NCI-H748 (cell line): ENCODE results near the gene PTPRT.

ENCODE experiments used
- DNase-seq: peaks from one replicate; lab custom pipeline; 2025; ENCODE audit not compliant: unreplicated experiment; lab: John Stamatoyannopoulos, UW

PTPRT gene

GRCh38 chr20:43189554-43190331, at the start of gene PTPRT:
Gene PTPRT, minus strand, starts transcription at chr20:43189906. Its CDS starts 173 bp downstream, at chr20:43189733.
- peak; percentile 68 for DNase-seq

- DNase-seq, result peak; percentile 26
Measured at GRCh38 chr20:43238833-43239232, 49.1 kb upstream of the PTPRT start.

- no peak for DNase-seq
Measured at GRCh38 chr20:43238266-43238665, 48.6 kb upstream of the PTPRT start.

DNA sequence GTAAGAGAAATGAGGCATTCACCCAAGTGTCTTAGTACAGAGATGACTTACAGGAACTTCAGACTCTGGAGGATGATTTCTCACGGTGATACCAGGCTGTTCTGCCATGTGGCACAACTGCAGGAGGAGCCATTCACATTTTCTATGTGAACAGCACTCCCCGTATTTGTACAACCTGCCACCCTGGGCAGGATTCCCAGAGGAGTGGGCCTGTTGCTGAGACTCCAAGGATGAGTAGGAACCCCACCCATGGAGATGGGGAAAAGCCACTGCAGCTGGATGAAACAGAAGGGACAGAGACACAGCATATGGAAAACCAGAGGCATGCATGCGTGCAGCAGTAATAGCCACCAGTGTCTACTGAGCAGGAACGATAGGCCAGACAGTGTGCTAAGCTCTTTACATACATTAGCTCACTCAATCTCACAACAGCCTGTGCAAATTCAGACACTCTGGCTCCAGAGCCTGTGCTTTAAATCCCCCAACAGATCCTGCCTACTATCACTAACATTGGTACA, 48.0 kb upstream of the PTPRT start:
- DNase-seq, result no peak

DNA sequence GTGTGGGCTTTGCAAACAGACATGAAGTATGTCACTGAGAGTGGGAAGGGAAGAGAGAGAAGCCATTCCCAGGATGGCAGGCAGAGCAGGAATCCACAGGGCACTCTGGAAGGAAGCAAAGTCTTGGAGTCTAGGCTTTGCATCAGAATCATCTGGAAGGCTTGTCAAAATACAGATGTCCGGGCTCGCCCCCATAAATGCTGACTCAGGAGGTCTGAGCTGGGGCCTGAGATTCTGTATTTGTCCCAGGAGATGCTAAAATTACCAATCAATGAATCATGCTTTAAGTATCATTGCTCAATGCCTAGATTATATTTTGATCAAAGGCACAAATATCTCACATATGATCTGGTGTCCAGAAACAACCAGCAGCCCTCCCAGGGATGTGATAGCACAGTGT, 46.3 kb upstream of the PTPRT start:
- no peak for DNase-seq

- no peak for DNase-seq
Measured at GRCh38 chr20:43231829-43232228, 42.1 kb upstream of the PTPRT start.

DNA sequence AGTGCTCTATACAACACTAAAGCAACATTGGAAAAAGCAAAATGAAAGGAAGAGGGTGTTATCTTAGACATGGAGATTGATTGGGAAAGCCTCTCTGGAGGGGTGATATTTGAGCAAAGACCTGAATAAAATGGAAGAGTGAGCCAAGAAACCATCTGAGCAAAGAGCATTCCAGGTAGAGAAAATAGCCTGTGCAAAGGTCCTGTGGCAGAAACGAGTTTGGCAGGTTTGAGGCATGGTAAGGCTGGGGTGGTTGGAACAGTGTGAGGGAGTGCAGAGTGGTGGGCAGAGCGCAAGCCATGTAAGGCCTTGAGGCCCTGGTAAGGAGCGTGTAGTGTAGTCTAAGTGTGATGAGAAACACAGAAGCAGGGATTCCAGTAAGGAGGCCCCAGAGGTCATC, 40.0 kb upstream of the PTPRT start:
- no peak for DNase-seq

DNA sequence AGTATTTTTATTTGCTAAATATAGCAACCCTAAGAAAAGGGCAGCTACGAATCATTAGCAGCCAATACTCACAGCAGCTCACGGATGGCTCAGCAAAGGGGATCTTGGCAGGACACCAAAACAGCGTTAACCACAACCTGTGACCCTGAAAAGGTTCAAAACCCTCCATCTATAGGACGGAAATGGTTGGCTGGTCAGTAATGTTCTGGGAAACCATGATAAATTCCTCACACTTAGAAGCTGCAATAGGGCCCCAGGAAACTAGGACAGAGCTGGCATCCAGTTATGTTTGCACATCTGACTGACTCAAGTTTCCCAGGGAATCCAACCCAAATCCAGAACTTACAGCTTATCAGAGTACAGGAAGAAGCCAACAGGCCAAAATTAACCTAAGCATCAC, 30.9 kb upstream of the PTPRT start:
- DNase-seq, result no peak

DNA sequence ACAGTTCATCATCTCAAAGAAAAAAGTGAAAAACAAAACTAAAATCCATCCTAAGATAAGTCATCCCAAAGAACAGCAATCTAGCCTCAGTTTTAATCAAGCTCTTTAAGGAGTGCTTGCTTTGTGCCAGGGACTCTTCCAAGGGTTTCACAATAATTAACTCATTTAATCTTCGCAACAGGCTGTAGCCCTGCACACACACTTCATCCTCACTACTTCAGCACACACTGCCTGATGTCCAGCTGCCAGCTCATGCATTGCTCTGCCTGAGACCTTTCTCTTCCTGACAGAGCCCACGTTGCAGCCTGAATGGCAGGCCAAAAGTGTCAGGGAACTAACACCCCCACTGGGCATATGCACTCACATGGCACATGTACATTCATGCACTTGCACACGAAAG, 21.2 kb upstream of the PTPRT start:
- DNase-seq, result no peak

DNA sequence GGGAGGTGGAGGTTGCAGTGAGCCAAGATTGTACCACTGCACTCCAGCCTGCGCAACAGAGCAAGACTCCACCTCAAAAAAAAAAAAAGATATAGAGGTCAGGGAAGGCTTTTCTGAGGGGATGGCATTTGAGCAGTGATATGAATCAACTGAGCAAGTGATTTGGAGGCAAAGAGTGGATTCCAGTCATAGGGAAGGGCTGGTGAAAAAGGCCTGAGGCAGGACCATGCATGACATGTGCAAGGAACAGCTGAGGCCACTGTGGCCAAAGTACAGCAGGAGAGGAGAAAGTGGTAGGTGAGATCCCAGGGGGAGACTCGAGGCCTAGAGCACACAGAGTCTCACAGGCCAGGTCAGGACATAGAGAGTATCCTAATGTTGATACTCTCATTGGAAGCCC, 20.1 kb upstream of the PTPRT start:
- no peak for DNase-seq

GRCh38 chr20:43205699-43206098, 16.0 kb upstream of the PTPRT start:
- no peak for DNase-seq

- no peak for DNase-seq
Measured at GRCh38 chr20:43202100-43202499, 12.4 kb upstream of the PTPRT start.

DNA sequence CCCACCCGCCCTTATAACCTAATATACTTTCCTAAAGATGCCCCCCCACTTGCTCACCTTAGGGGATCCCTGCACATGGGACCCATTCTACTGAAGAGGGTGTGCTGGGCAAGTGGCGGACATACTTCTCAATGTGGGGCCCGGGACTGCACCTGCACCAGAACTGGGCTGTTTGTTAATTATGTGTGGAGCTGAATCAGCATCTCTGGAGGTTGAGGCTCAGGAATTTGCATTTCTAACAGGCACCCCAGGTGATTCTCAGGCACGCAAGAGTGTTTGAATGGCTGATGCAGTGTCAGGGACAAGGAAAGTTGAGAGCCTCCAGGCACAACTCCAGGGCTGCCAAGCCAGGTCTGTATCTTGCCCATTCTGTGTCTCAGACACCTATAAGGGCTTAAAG, 8.9 kb upstream of the PTPRT start:
- DNase-seq, result no peak

GRCh38 chr20:43196243-43196642, 6.5 kb upstream of the PTPRT start:
- DNase-seq, result no peak

- DNase-seq, result peak; percentile 29
Measured at GRCh38 chr20:43194137-43194536, 4.4 kb upstream of the PTPRT start.

DNA sequence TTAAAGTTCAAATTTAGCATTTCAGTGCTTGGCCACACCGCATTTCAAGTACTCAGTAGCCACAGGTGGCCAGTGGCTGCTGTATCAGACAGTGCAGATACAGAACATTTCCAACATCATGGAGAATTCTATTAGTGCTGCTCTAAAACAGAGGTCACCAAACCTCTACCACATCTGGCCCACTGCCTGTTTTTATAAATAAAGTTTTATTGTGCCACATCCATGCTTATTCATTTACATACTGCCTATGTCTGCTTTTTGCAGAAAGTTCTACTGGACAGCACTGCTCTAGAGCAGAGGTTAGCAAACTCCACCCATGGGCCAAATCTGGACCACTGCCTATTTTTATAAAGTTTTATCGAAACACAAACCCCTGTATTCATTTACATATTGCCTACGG, 3.7 kb upstream of the PTPRT start:
- no peak for DNase-seq

DNA sequence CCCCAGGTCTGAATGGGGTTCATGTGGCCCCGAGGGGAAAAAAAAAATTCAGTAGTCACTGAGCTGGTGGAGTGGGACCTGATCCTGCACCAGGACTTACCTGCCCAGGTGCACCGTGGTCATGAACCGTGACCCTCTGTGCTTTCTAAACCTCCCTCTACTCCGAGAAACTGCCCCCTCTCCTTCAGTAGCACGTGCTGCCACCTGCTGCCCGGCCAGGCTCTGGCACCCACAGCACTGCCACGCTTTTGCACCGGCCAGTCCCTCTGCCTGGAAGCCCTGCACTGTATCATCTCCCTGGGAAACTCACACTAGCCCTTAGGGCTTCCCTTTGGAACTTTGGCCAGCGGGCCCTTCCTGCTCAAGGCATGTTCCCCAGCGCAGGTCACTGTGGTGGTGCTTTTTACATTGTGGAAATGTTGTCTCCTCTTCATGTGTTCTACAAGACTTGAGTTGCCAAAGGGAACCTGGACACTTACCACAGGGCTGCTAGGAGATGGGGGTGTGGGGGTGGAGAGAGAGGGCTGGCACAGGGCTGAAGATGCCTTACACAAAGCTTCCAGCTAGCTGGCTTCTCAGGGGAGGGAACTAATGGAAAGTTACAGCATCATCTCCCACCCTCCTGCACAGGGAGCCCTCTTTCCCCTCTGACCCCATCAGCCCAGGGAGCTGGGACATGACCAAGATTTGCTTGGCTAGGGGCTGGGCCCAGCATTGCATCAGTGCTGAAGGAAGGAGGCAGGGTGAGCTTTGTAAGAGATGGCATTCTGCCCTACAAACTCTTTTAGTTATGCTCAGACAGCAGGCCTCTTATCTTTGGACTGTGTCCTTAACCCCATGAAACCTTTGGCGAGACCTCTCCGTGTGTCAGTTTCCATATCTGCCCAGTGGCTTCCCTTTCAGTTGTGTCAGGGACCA, 2.5 kb upstream of the PTPRT start:
- peak; percentile 86 for DNase-seq

DNA sequence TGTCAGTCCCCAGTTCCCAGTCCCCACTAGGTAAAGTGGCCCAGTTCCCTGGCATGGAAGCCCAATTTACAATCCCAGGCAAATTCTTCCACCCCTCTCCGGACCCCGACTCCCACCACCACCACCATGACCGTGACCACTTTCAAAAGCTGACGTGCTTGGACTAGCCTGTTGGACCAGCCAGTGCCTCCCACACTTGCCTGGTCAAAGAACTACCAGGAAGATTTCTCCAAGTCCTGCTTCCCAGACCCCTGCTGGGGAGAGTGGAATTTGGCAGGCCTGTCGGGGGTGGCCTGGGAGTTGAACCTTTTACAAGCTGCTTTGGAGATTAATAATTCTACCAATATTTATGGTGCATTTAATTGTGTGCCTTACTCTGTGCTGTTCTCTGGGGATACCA, 1.4 kb upstream of the PTPRT start:
- DNase-seq, result no peak

GRCh38 chr20:43190332-43190953, 737 bp upstream of the PTPRT start:
- peak; percentile 66 for DNase-seq

DNA sequence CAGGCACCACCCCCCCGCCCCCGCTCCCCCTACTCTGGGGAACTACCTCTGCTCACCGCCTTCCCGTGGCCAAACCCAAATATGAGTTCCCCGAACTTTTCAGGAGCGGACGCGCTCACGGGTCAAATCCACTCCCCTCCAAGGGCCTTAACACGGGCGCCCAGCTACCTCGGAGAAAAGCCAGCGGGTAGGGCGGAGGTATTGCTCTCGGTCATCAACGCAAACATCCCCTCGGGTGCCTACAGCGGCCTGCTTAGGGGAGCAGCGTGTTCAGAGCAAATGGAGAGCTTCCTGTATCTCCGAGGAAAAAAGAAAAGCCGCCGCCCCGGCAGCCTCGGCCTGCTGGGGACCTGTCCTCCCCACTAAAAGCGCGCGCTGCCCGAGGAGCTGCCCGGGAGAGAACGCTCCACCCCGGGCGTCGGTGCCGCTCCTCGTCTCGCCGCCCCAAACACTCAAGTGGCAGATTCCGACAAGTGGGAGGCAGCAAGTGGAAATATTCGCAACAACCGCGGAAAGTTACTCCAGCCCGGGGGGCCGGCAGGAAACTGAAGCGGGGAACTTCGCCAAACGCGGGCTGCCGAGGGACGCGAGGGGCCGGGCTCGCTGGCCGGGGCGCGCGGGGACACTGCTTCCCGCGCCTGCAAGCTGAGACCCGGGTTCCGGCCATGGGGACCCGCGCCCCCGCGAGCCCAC, 699 bp downstream of the PTPRT start:
- DNase-seq, result peak; percentile 67

GRCh38 chr20:43188234-43188653, 1.5 kb downstream of the PTPRT start:
- DNase-seq, result peak; percentile 61
